NB4 (cell line): ENCODE results near the gene MYO15A.

ENCODE experiments used
- DNase-seq: peaks from one replicate; pipeline ENCODE4 v3.0.0; 2010; ENCODE audit warnings: low read depth
- H3K4me3 ChIP-seq: one replicate; pipeline ENCODE4 v1.5.1; 2011; ENCODE audit warnings: mild to moderate bottlenecking, low read depth, low read length, moderate library complexity
- CTCF ChIP-seq: IDR thresholded peaks from one replicate; pipeline ENCODE4 v1.5.1; 2012; ENCODE audit warnings: low read depth, low read length
- MAX ChIP-seq: IDR thresholded peaks from 2 replicates; pipeline ENCODE4 v1.6.1; 2011; ENCODE audit warnings: low read depth, low read length
- MYC ChIP-seq: IDR thresholded peaks from 2 replicates; pipeline ENCODE4 v1.6.1; 2011; ENCODE audit warnings: low read depth, low read length
- POLR2A ChIP-seq: IDR thresholded peaks from 2 replicates; pipeline ENCODE4 v1.6.1; 2011; ENCODE audit warnings: mild to moderate bottlenecking; ENCODE audit not compliant: insufficient read length; ENCODE audit errors: extremely low read depth

The MYO15A gene

GRCh38 chr17:18084256-18084655 lies 24.3 kb upstream of the MYO15A start:
- no peak for DNase-seq
- H3K4me3 ChIP-seq, result no peak overlapping the region
- TF ChIP-seq MYC (no peak), CTCF (no peak), POLR2A (no peak), MAX (no peak)

GRCh38 chr17:18087610-18088491 lies 20.7 kb upstream of the MYO15A start, which contains the start of gene DRG2:
Gene DRG2 (plus strand): TSS chr17:18087948. CDS start chr17:18088024, 76 bp downstream.
- TF ChIP-seq POLR2A (peak; percentile 76), MAX (peak; percentile 80), MYC (peak; percentile 95), CTCF (no peak)
- peak within 1 kb of the TSS; percentile 86 for H3K4me3 ChIP-seq
- peak; percentile 96 for DNase-seq

- DNase-seq, result no peak
- TF ChIP-seq MAX (no peak), MYC (no peak), POLR2A (no peak), CTCF (no peak)
- peak overlapping the region; percentile 13 for H3K4me3 ChIP-seq
Measured at GRCh38 chr17:18089613-18090012, 18.9 kb upstream of the MYO15A start.

GRCh38 chr17:18093616-18094408 lies 14.7 kb upstream of the MYO15A start:
- TF ChIP-seq POLR2A (no peak), MAX (no peak), CTCF (peak; percentile 66), MYC (no peak)
- peak; percentile 67 for DNase-seq
- H3K4me3 ChIP-seq, result no peak overlapping the region

GRCh38 chr17:18094409-18094807 lies 14.1 kb upstream of the MYO15A start:
- no peak for TF ChIP-seq MAX
- no peak for TF ChIP-seq POLR2A
- no peak for TF ChIP-seq MYC
- no peak for TF ChIP-seq CTCF
- no peak for DNase-seq
- no peak overlapping the region for H3K4me3 ChIP-seq
